T-cell (primary cell): ENCODE results near the gene GMEB2. TPM values are rescaled to one million over a fixed set of nuclear protein-coding genes. Genes with fewer than 3 reads are reported as not detected.
"Not testable (repeated sequence)": the region's sequence is repeated elsewhere in the genome, so short reads cannot be mapped to it uniquely, and the experiment has no call there.

ENCODE experiments used
- ATAC-seq, 4 experiments: fragments of 200-7000 bp in 3 of 4; fragments of 150-1000 bp in 1 of 4; cut with Tn5 transposase; replicated peaks in 1 of 4; 1 replicate in 3 of 4; 2 replicates in 1 of 4; pipeline ENCODE4 v1.10.0; 2021; ENCODE audit warnings: moderate library complexity in 3 of 4, mild to moderate bottlenecking in 2 of 4, moderate number of reproducible peaks in 1 of 4
- CTCF ChIA-PET, 2 donors: fragments of 300-600 bp; sonication (Branson Sonifier 250); formaldehyde crosslinking; loops; one replicate each; lab custom pipeline; 2022; ENCODE audit warnings: antibody characterized with exemption in 2 of 2; lab: Charles Lee
- POLR2A ChIA-PET, 2 donors: fragments of 300-600 bp; sonication (Branson Sonifier 250); formaldehyde crosslinking; loops; one replicate each; lab custom pipeline; 2022; ENCODE audit warnings: antibody characterized with exemption in 2 of 2; lab: Charles Lee
- DNase-seq, 35 experiments: peaks; one replicate each; pipeline versions ENCODE4 v3.0.0 to v3.0.0-alpha.2; 2013 to 2023
- H3K27ac ChIP-seq: one replicate; pipeline ENCODE4 v1.5.1; 2013; ENCODE audit warnings: low read length
- H3K27me3 ChIP-seq, 2 experiments: replicated peaks in 1 of 2; 1 replicate in 1 of 2; 2 replicates in 1 of 2; pipeline versions ENCODE4 v1.6.1 to v1.7.0; 2013; ENCODE audit warnings: low read length in 1 of 2, mixed read lengths in 1 of 2; ENCODE audit not compliant: control insufficient read depth in 2 of 2, insufficient read depth in 2 of 2; ENCODE audit errors: extremely low read depth in 1 of 2
- H3K36me3 ChIP-seq, 2 donors: 1 replicate in 1 of 2; 2 replicates in 1 of 2; pipeline versions ENCODE4 v1.6.1 to v1.7.0; 2013; ENCODE audit warnings: low read length in 1 of 2; ENCODE audit not compliant: control insufficient read depth in 2 of 2, insufficient read depth in 1 of 2; ENCODE audit errors: extremely low read depth in 1 of 2
- H3K4me1 ChIP-seq, 2 experiments: 1 replicate in 1 of 2; 2 replicates in 1 of 2; pipeline versions ENCODE4 v1.6.1 to v1.7.0; 2013; ENCODE audit warnings: low read length in 2 of 2, mixed read lengths in 1 of 2; ENCODE audit not compliant: insufficient read depth in 2 of 2, control insufficient read depth in 1 of 2; ENCODE audit errors: extremely low read depth in 1 of 2
- H3K4me3 ChIP-seq, 2 donors: 1 replicate in 1 of 2; 2 replicates in 1 of 2; pipeline versions ENCODE4 v1.5.1 to v1.7.0; 2013; ENCODE audit warnings: mild to moderate bottlenecking in 2 of 2, low read length in 1 of 2, moderate library complexity in 1 of 2; ENCODE audit not compliant: control insufficient read depth in 1 of 2; ENCODE audit errors: extremely low read depth in 1 of 2
- H3K9me3 ChIP-seq: 2 replicates; pipeline ENCODE4 v1.7.0; 2013
- H3K27ac Mint-ChIP-seq, 2 donors: one replicate each; pipeline ENCODE4 v1.8.0; 2020 to 2021; ENCODE audit warnings: mild to moderate bottlenecking in 2 of 2, mixed read lengths in 2 of 2
- H3K27me3 Mint-ChIP-seq, 2 donors: one replicate each; pipeline ENCODE4 v1.8.0; 2021 to 2022; ENCODE audit warnings: mixed read lengths in 2 of 2
- H3K36me3 Mint-ChIP-seq: one replicate; pipeline ENCODE4 v1.8.0; 2021; ENCODE audit warnings: mixed read lengths
- H3K4me1 Mint-ChIP-seq, 3 donors: one replicate each; pipeline ENCODE4 v1.8.0; 2020 to 2022; ENCODE audit warnings: mixed read lengths in 3 of 3, mild to moderate bottlenecking in 1 of 3
- H3K4me3 Mint-ChIP-seq, 3 donors: one replicate each; pipeline ENCODE4 v1.8.0; 2020 to 2022; ENCODE audit warnings: mild to moderate bottlenecking in 3 of 3, mixed read lengths in 3 of 3, moderate library complexity in 3 of 3
- H3K9me3 Mint-ChIP-seq, 3 donors: one replicate each; pipeline ENCODE4 v1.8.0; 2020 to 2022; ENCODE audit warnings: mixed read lengths in 3 of 3
- WGBS: methylation state at CpG from one replicate; pipeline ENCODE4 v1.1.5; 2013; ENCODE audit warnings: missing lambda C conversion rate; ENCODE audit not compliant: insufficient coverage; 5-methylcytosine and 5-hydroxymethylcytosine counted together
- total RNA-seq, 35 experiments: library from RNA in 6 of 35; stranded (reverse) in 6 of 35; fragments of 120-200 nt in 1 of 35; gene quantifications; one replicate each; pipeline versions ENCODE4 v1.2.1 to v1.2.4 and lab custom pipeline; 2013 to 2026

GMEB2 gene
- total RNA-seq, 5 donors from 2014 or later (not counting 1 experiment from before 2014, with no cell fraction given): 20.7 to 30.3 (median 29.0) TPM

- peaks cover 44 to 84% of the 10 kb centered on the region in 2 experiments for H3K4me1 ChIP-seq
- Mint-ChIP-seq H3K4me1 (peaks cover 59 to 69% (median 64%) of the 10 kb centered on the region in 3 donors), H3K27ac (peak overlapping the region; percentile 96 to 99), H3K4me3 (peak overlapping the region in 2 of 3 donors; percentile 13 to 80), H3K27me3 (no peaks in the 10 kb centered on the region), H3K9me3 (no peaks in the 10 kb centered on the region), H3K36me3 (peaks cover 8% of the 10 kb centered on the region)
- ChIA-PET CTCF (interaction anchor here in 1 of 2 donors (0.8 kb wide), 1 partner anchor 99 kb away, joined by 4 read pairs; no protein-coding TSS in a partner anchor), POLR2A (no interaction called here)
- WGBS: 86% methylated on average over 8 of the region's 19 CpGs
- H3K4me3 ChIP-seq: no peak overlapping the region
- no peaks in the 10 kb centered on the region for H3K27me3 ChIP-seq
- no peaks in the 10 kb centered on the region for H3K36me3 ChIP-seq
- ATAC-seq: no peak
- H3K9me3 ChIP-seq: no peaks in the 10 kb centered on the region
- no peak for DNase-seq
- peak overlapping the region; percentile 85 for H3K27ac ChIP-seq
These were observed 10.1 kb upstream of the GMEB2 start for GRCh38 chr20:63636752-63637628.

GRCh38 chr20:63635431-63636141, 8.7 kb upstream of the GMEB2 start:
- no peaks in the 10 kb centered on the region for H3K27me3 ChIP-seq
- Mint-ChIP-seq H3K27ac (peak overlapping the region; percentile 96 to 99), H3K27me3 (no peaks in the 10 kb centered on the region), H3K9me3 (no peaks in the 10 kb centered on the region), H3K4me3 (peak overlapping the region; percentile 73 to 77 (median 74)), H3K36me3 (peaks cover 8% of the 10 kb centered on the region), H3K4me1 (peaks cover 67 to 78% (median 73%) of the 10 kb centered on the region in 3 donors)
- WGBS: under 1% methylated on average over 12 of the region's 15 CpGs
- H3K27ac ChIP-seq: peak overlapping the region; percentile 85
- ATAC-seq: peak; percentile 62 to 74 (median 68)
- POLR2A ChIA-PET: no interaction called here
- DNase-seq: peak; percentile 65 to 91 (median 78)
- H3K9me3 ChIP-seq: no peaks in the 10 kb centered on the region
- H3K4me1 ChIP-seq: peaks cover 49 to 96% of the 10 kb centered on the region in 2 experiments
- peak overlapping the region; percentile 24 to 42 for H3K4me3 ChIP-seq
- no peaks in the 10 kb centered on the region for H3K36me3 ChIP-seq
- CTCF ChIA-PET: interaction anchor here in 1 of 2 donors (0.8 kb wide), 3 partner anchors 9 to 97 kb away, joined by 3 to 4 read pairs (median 3); partner anchors contain the start of genes GMEB2 and RTEL1

- peaks cover 46 to 91% of the 10 kb centered on the region in 2 experiments for H3K4me1 ChIP-seq
- no peaks in the 10 kb centered on the region for H3K9me3 Mint-ChIP-seq
- peak overlapping the region; percentile 90 to 91 for H3K27ac Mint-ChIP-seq
- peak overlapping the region; percentile 72 for H3K27ac ChIP-seq
- CTCF ChIA-PET: interaction anchor here in 1 of 2 donors (0.7 kb wide), 1 partner anchor 53 kb away, joined by 3 read pairs; no protein-coding TSS in a partner anchor
- POLR2A ChIA-PET: no interaction called here
- peaks cover 0 to 5% of the 10 kb centered on the region in 2 donors for H3K36me3 ChIP-seq
- H3K4me3 Mint-ChIP-seq: peak overlapping the region; percentile 9 to 38 (median 31)
- no peaks in the 10 kb centered on the region for H3K27me3 ChIP-seq
- no peaks in the 10 kb centered on the region for H3K27me3 Mint-ChIP-seq
- DNase-seq: no peak
- ATAC-seq: no peak
- H3K4me1 Mint-ChIP-seq: peaks cover 74 to 80% (median 74%) of the 10 kb centered on the region in 3 donors
- H3K36me3 Mint-ChIP-seq: peaks cover 6% of the 10 kb centered on the region
- H3K4me3 ChIP-seq: no peak overlapping the region
- no CpG with 5 or more reads among the region's 9 CpGs for WGBS
- no peaks in the 10 kb centered on the region for H3K9me3 ChIP-seq
These were observed 6.8 kb upstream of the GMEB2 start for GRCh38 chr20:63633732-63634131.

GRCh38 chr20:63631426-63631825, 4.5 kb upstream of the GMEB2 start:
- peaks cover 37 to 76% of the 10 kb centered on the region in 2 experiments for H3K4me1 ChIP-seq
- H3K9me3 Mint-ChIP-seq, H3K9me3 ChIP-seq, H3K27me3 ChIP-seq, H3K27ac ChIP-seq, CTCF ChIA-PET, H3K36me3 ChIP-seq, DNase-seq, H3K27me3 Mint-ChIP-seq, H3K4me3 ChIP-seq, POLR2A ChIA-PET, ATAC-seq: not testable (repeated sequence)
- Mint-ChIP-seq H3K27ac (peak overlapping the region; percentile 72 to 81), H3K36me3 (peaks cover 13% of the 10 kb centered on the region), H3K4me1 (peaks cover 66 to 68% (median 67%) of the 10 kb centered on the region in 3 donors), H3K4me3 (peak overlapping the region in 1 of 3 donors; percentile 53)
- 78% methylated on average over 5 of the region's 10 CpGs for WGBS

- H3K9me3 ChIP-seq, H3K27ac ChIP-seq, POLR2A ChIA-PET, CTCF ChIA-PET, DNase-seq, H3K27me3 Mint-ChIP-seq, H3K36me3 ChIP-seq, H3K9me3 Mint-ChIP-seq, H3K27me3 ChIP-seq, ATAC-seq, H3K4me3 ChIP-seq: not testable (repeated sequence)
- peaks cover 13% of the 10 kb centered on the region for H3K36me3 Mint-ChIP-seq
- peaks cover 35 to 73% of the 10 kb centered on the region in 2 experiments for H3K4me1 ChIP-seq
- peak overlapping the region; percentile 72 to 81 for H3K27ac Mint-ChIP-seq
- H3K4me3 Mint-ChIP-seq: peak overlapping the region in 1 of 3 donors; percentile 53
- 97% methylated on average over 6 of the region's 6 CpGs for WGBS
- H3K4me1 Mint-ChIP-seq: peaks cover 63 to 65% (median 63%) of the 10 kb centered on the region in 3 donors
These were observed 4.1 kb upstream of the GMEB2 start for GRCh38 chr20:63630956-63631355.
